Cardiac septum (tissue), 1 donor: Measurements from ENCODE around the gene PPHLN1. TPM values are rescaled to one million over a fixed set of nuclear protein-coding genes. Genes with fewer than 3 reads are reported as not detected.
"Not testable (repeated sequence)": the region's sequence is repeated elsewhere in the genome, so short reads cannot be mapped to it uniquely, and the experiment has no call there.

ENCODE experiments used
- DNase-seq: peaks from one replicate; pipeline ENCODE4 v3.0.0-alpha.2; 2020; ENCODE audit warnings: low spot score
- intact Hi-C: fragments of 100-400 bp; cut with DNase I; formaldehyde crosslinking; loops from one replicate; pipeline ENCODE4 v1.14.0; 2022
- total RNA-seq: library from RNA; stranded (reverse); fragmentation: NEBNext Ultra II Directional; extraction: Animal tissue kit (Norgen Biotek cat#: 25700); gene quantifications from one replicate; pipeline ENCODE4 v1.2.1, GENCODE V29; 2021
- donor health status: DM: no; HTN: no; CAD: no.

Gene PPHLN1
- total RNA-seq, 1 donor from 2014 or later: 33.7 TPM

DNA sequence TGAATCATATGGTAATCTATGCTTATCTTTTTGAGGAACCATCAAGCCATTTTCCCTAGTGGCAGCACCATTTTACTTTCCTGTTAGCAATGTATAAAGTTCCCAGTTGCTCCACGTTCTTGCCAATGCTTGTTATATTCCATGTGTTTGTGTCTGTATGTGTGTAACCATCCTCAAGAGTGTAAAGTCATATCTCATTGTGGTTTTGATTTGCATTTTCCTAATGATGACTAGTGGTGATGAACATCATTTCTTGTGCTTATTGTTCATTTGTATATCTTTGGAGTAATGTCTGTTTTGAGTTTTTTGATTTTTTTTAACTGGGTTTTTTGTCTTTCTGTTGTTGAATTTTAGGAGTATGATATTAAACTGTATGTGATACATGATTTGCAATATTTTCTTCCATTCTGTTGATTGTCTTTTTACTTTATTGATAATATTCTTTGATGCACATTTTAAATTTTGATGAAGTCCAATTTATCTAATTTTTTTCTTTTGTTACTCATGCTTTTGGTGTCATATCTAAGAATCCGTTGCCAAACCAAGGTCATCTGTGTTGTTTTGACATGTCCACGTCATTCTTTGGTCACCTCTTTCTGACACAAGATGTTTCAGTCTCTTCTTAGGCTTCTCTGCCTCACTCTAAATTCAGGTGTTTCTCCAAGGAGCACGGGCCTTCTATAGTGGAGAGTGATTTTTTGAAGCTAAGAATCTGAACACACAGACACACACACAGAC is 36.1 kb downstream of the PPHLN1 start:
- intact Hi-C loops: no loop called here
- DNase-seq: no peak

- intact Hi-C loops: no loop called here
- DNase-seq: no peak
Observed at GRCh38 chr12:42362647-42363260, 36.8 kb downstream of the PPHLN1 start.

GRCh38 chr12:42364692-42365091 is 38.7 kb downstream of the PPHLN1 start:
- DNase-seq: no peak

GRCh38 chr12:42365486-42365885 is 39.5 kb downstream of the PPHLN1 start:
- DNase-seq: no peak
- intact Hi-C loops: no loop called here

More at GRCh38 chr12:42364692-42365091, 38.7 kb downstream of the PPHLN1 start:
- intact Hi-C loops: no loop called here

DNA sequence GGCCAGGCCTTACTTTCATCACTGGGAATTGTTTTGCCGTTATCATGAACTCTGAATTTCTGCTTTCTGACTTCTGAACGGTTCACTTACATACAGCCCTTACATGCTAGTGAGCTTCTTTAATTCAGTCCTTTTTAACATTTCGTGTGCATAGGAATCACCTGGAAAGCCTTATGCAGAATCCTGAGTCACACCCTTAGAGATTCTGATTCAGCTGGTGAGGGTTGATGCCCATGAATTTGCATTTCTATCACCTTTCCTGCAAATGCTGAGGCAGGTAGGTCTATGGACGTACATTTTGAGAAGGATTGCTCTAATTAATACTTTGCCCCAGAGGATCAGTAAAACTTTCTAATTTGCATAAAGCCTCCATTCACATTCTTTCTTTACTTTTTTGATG is 44.0 kb downstream of the PPHLN1 start:
- no peak for DNase-seq
- intact Hi-C loops: no loop called here

DNA sequence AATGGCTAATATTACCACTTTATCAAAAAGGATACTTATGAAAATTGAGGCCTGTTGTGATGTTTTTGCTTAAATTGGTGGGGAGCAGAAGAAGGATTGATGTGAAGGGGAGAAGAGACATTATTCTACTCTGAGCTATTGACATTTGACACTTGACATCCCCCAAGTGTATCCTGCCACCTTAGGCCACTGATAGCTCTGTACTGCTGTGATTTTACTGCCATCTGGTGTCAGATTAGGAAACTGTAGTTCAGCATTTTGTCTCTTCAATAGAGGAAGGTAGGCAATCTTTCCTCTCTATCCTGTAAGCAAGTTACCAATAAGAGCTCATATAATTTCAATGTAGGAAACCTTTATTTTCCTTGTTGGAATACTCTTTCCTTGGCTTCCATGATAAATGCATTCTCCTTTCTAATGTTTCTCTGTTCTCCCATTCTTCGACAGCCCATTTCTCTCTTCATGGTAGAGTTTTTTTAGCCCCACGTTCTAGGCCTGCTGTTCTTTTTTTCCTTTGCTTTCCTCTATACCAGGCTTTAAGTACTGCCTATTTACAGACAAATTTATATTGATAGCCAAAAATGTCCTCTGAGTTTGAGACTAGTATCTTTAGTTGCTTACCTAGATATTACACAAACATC is 46.3 kb downstream of the PPHLN1 start:
- no peak for DNase-seq
- intact Hi-C loops: loop anchor here (2.0 kb wide), 1 partner anchor 239 kb away; no protein-coding TSS in a partner anchor

- no peak for DNase-seq
- intact Hi-C loops: loop anchor here (2.0 kb wide), 1 partner anchor 241 kb away; no protein-coding TSS in a partner anchor
Observed at GRCh38 chr12:42373669-42374068, 47.7 kb downstream of the PPHLN1 start.

DNA sequence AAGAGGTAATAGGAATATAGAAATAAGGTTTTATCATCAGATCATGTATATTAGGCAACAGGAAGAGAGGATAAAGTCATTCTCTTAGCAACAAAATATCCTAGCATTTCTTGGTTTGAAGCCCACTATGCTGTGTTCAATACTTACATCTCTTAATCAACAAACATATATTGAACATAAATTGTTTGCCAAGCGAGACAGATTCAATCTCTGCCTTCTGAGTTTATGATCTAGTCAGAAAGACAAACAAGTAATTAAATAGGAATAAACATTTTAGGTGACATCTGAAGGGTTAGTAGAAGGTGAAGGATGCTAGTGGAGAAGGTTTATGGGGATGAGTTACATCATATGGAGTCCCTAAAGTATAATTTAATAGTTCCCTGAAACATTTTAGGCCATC is 54.8 kb downstream of the PPHLN1 start:
- DNase-seq: no peak
- intact Hi-C loops: loop anchor here (10.0 kb wide), 1 partner anchor 184 kb away; no protein-coding TSS in a partner anchor

DNA sequence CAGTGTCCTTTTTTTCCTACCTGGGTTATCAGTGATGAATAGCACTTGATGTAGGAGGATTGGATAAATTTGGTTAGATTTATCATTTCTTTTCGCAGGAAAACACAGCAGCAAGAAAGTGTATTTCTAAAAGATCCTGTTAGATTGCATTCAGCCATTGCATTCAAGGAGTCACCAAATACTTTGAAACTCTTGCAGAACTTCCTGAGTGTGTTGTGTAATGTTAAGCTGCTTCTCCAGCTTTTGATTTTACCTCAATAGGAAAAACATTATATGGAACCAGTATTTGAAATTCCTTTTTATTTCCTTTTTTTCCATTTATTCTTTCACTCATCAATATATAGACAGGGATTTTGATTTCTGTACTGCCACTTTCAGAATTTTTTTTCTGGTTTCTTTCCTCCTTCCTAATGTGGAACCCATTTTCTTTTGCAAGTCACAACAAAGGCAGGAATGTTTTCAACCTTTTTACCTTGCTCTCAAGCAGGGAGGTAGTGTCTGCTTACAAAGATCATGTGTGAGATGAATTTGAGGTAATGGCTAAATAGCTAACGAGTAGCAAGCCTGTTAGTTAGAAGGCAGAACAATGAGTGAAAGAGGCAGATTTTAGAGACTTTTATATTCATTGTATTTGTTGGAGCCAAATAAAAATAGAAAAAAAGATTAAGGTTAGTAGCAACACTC is 56.2 kb downstream of the PPHLN1 start:
- no peak for DNase-seq
- intact Hi-C loops: loop anchor here (10.0 kb wide), 1 partner anchor 183 kb away; no protein-coding TSS in a partner anchor

DNA sequence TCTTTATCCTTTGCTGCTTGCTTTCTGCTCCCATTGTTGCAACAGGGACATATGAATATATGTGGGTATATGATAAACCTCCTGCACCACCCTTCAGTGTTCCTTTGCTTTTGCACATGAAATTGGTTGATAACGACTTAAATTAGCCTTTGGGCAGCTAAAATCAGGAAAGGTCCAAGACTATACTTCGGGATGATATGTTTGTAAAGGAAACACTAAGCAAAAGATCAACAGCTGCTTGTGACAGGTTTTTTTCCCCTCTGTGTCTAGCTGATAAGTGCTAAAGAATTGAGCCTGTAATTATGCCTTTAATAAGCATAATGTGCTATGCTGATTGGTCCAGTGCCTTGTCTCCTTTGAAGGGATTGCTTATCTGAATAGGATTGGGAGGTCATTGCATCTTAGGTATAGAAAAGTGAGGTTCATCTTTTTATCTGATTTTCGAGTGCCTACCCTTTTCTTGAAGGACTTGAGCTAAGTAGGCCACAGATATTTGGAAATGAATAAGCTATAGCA is 59.4 kb downstream of the PPHLN1 start:
- DNase-seq: no peak
- intact Hi-C loops: loop anchor here (10.0 kb wide), 1 partner anchor 179 kb away; no protein-coding TSS in a partner anchor

- no peak for DNase-seq
- intact Hi-C loops: loop anchor here (10.0 kb wide), 1 partner anchor 178 kb away; no protein-coding TSS in a partner anchor
Observed at GRCh38 chr12:42386308-42386707, 60.3 kb downstream of the PPHLN1 start.

DNA sequence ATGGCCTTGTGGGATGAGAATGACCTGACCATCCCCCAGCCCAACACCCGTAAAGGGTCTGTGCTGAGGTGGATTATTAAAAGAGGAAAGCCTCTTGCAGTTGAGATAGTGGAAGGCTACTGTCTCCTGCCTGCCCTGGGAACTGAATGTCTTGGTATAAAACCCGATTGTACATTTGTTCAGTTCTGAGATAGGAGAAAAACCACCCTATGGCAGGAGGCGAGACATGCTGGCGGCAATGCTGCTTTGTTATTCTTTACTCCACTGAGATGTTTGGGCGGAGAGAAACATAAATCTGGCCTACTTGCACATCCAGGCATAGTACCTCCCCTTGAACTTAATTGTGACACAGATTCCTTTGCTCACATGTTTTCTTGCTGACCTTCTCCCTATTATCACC is 62.1 kb downstream of the PPHLN1 start:
- intact Hi-C loops: loop anchor here (10.0 kb wide), 1 partner anchor 177 kb away; no protein-coding TSS in a partner anchor
- DNase-seq: not testable (repeated sequence)

- intact Hi-C loops: no loop called here
- DNase-seq: no peak
Observed at GRCh38 chr12:42394429-42394828, 68.5 kb downstream of the PPHLN1 start.

DNA sequence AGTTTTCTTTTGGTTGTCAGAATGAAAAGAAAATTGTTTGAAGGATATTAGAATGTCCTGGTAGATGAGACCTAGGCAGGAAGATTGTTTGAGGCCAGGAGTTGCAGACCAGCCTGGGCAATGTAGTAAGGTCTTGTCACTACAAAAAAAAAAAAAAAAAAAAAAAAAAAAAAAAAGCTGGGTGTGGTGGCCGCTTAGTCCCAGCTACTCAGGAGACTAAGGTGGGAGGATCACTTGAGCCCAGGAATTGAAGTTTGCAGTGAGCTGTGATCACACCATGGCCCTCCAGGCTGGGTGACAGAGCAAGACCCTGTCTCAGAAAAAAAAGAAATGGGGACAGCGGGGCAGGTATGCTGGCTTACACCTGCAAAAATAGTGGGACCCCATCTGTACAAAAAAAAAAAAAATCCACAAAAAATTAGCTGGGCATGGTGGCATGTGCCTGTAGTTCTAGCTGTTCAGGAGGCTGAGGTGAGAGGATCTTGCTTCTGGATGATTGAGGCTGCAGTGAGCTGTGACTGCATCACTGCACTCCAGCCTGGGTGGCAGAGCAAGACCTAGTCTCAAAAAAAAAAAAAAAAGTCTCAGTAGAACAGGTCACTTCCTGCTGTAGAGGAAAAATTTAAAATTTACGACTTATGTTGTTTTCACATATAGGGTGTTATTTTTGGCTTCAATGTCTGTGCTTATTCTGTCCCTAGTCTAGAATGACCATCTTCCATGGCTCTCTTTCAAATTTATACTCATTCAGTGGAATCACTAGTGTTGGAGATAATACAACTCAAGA is 70.7 kb downstream of the PPHLN1 start:
- DNase-seq: no peak
- intact Hi-C loops: no loop called here

- no peak for DNase-seq
- intact Hi-C loops: no loop called here
Observed at GRCh38 chr12:42402821-42403411, 76.9 kb downstream of the PPHLN1 start.

GRCh38 chr12:42407306-42407705 is 81.3 kb downstream of the PPHLN1 start:
- no peak for DNase-seq
- intact Hi-C loops: no loop called here

GRCh38 chr12:42409471-42409870 is 83.5 kb downstream of the PPHLN1 start:
- DNase-seq: no peak
- intact Hi-C loops: no loop called here

- intact Hi-C loops: no loop called here
- DNase-seq: no peak
Observed at GRCh38 chr12:42410340-42410739, 84.4 kb downstream of the PPHLN1 start.
